GM06990 (cell line): ENCODE data around the gene HCK.

ENCODE experiments used
- DNase-seq: peaks from one replicate; pipeline ENCODE4 v3.0.0-alpha.2; 2011; ENCODE audit not compliant: insufficient read length; ENCODE audit errors: extremely low read depth
- H3K27me3 ChIP-seq: replicated peaks from 2 replicates; pipeline ENCODE4 v1.6.0; 2011; ENCODE audit warnings: low read length; ENCODE audit not compliant: control insufficient read depth, insufficient read depth
- H3K36me3 ChIP-seq: 2 replicates; pipeline ENCODE4 v1.5.1; 2011; ENCODE audit warnings: low read length; ENCODE audit not compliant: control insufficient read depth, insufficient read depth
- H3K4me3 ChIP-seq: replicated peaks from 2 replicates; pipeline ENCODE4 v1.5.1; 2011; ENCODE audit warnings: low read depth, mild to moderate bottlenecking, control low read depth, low read length
- TF ChIP-seq, protein P1 (sequence below): IDR thresholded peaks from 2 replicates; pipeline ENCODE4 v1.5.1; 2011; ENCODE audit warnings: low read length, control low read depth, mild to moderate bottlenecking, inconsistent platforms; ENCODE audit not compliant: insufficient read depth, poor library complexity, severe bottlenecking

Gene HCK

DNA sequence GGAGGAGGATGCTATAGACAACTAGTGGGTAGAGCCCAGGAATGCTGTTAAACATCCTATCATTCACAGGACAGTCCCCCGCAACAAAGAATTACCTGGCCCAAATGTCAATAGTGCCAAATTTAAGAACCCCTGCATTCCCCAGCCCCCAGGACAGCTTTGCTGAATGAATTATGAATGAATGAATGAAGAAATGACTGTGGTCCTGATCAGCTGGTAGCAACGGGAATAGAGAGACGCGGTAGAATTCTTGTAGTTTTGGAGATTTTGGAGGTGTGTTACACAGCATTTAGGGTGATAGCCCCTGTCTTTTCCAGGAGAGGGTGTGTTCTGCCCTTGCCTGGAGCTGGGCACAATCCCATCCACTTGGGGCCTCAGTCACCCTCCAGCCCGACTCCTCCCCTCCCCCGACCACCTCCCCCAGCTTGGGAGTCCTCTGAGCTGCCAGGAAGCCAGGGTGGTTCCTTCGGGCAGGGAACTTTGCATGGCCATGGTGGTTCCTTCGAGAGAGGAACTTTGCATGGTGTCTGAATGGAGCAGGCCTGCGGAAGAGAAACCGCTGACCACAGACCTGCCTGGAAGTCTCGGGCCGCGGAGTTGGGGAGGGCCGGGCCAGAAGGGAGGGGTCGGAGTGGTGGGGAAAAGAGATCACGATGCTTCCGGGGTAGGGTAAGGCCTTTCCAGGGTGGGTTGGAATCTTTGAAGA is 1.0 kb upstream of the HCK start:
- H3K27me3 ChIP-seq, result no peaks in the 10 kb centered on the region; the same call in 1 of the 2 replicates
- peaks cover 1% of the 10 kb centered on the region; the same call in 1 of the 2 replicates for H3K36me3 ChIP-seq
- no peak overlapping the region for H3K4me3 ChIP-seq
- DNase-seq, result peak; percentile 49
- TF ChIP-seq, protein P1, sequence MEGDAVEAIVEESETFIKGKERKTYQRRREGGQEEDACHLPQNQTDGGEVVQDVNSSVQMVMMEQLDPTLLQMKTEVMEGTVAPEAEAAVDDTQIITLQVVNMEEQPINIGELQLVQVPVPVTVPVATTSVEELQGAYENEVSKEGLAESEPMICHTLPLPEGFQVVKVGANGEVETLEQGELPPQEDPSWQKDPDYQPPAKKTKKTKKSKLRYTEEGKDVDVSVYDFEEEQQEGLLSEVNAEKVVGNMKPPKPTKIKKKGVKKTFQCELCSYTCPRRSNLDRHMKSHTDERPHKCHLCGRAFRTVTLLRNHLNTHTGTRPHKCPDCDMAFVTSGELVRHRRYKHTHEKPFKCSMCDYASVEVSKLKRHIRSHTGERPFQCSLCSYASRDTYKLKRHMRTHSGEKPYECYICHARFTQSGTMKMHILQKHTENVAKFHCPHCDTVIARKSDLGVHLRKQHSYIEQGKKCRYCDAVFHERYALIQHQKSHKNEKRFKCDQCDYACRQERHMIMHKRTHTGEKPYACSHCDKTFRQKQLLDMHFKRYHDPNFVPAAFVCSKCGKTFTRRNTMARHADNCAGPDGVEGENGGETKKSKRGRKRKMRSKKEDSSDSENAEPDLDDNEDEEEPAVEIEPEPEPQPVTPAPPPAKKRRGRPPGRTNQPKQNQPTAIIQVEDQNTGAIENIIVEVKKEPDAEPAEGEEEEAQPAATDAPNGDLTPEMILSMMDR, result no peak

DNA sequence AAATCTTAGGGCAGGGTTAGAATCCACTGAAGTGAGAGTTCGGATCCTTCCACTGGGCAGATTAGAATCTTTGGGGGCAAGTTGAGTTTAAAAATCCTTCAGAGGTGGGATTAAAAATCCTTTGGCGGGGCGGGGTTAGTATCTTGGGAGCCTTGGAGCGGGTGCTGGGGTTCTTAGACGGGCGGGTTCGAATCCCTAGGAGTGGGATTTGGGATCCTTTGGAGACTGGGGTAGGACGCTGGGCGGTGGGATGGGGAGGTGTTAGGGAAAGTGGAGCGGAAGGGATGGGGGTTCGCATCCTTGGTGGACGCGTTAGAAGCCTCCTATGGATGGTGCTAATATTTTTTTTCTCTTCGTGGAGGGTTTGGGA is 337 bp upstream of the HCK start:
- Histone ChIP-seq H3K27me3 (no peaks in the 10 kb centered on the region; the same call in 1 of the 2 replicates), H3K36me3 (peaks cover 1% of the 10 kb centered on the region; the same call in 1 of the 2 replicates), H3K4me3 (peak overlapping the region; percentile 71)
- no peak for DNase-seq
- TF ChIP-seq, protein P1, result no peak

DNA sequence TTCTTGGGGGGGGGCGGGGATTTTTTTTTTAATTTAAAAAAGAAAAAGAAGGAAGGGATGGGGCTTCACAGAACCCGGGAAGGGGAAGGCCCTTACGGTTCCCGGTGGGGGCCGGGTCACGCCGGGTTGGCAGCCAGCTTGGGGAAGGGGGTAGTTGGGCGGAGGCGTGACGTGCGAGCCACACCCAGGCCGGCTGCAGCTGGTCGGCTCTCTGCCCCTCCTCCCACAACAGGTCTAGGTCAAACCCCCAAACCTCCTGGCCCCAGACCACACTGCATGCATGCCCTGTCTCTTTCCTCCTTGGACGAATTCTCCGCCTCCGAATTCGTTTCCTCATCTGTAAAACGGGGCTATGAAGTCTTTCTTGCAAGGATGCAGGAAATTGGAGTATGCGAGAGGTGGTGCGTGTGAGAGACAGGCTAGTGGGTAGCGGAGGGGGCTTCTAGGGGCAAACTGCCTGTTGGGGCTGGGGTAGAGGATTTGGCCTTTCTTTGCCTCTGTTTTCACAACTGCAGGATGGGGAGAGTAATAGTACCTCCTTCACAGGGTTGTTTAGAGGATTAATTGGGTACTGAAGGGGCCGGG is 828 bp downstream of the HCK start:
- peak overlapping the region; percentile 71 for H3K4me3 ChIP-seq
- no peaks in the 10 kb centered on the region; the same call in 1 of the 2 replicates for H3K27me3 ChIP-seq
- peaks cover 1% of the 10 kb centered on the region; the same call in 1 of the 2 replicates for H3K36me3 ChIP-seq
- peak; percentile 71 for DNase-seq
- TF ChIP-seq, protein P1, result no peak

DNA sequence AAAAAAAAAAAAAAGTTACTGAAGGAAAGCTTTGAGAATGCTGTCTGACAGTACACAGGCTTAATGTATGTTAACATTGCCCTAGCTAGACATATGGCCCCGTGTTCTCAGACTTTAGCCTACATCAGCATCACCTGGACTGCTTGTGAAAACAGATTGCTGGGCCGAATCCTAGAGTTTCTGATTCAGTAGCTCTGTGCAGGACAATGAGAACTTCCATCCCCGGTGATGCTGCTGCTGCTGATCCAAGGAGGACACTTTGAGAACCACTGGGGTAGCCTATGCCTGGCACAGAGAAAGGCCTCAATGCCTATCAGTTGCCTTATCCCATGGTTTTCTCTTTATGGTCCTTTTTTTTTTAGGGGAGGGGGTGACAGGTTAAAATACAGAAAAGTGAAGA is 1.6 kb downstream of the HCK start:
- TF ChIP-seq, protein P1, result no peak
- Histone ChIP-seq H3K36me3 (peaks cover 1% of the 10 kb centered on the region; the same call in 1 of the 2 replicates), H3K27me3 (no peaks in the 10 kb centered on the region; the same call in 1 of the 2 replicates), H3K4me3 (no peak overlapping the region)
- no peak for DNase-seq

DNA sequence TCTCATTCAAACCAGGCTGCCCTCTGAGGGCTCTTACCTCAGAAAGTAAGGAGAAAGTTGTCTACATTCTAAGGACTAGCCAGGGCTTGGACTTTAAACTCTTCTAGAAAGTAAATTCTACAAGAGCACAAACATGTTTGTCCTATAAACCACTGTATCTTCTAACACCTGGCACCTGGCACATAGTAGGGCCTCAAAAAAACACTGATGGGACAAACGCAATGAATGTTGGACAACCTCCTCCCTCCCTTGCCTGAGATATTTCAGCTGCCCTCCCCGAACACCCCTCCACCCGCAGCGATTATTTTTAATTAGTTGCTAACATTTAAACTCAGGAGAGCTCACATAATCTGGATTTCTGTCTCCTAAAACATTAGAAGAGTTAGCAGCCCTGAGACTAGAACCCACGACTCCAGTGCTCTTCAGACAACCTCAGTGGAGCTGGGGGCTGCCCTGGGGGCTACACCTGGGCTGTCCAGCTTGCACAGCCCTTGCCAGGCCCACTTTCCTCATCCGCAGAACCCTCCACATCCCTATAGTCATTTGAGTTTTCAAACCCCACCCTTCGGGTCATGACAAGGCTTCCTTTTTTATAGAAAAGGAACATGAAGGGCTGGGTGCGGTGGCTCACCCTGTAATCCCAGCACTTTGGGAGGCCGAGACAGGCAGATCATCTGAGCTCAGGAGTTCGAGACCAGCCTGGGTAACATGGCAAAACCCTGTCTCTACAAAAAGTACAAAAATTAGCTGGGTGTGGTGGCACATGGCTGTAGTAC is 4.9 kb downstream of the HCK start:
- no peak overlapping the region for H3K4me3 ChIP-seq
- DNase-seq, result no peak
- peaks cover 1% of the 10 kb centered on the region; the same call in 1 of the 2 replicates for H3K36me3 ChIP-seq
- no peaks in the 10 kb centered on the region; the same call in 1 of the 2 replicates for H3K27me3 ChIP-seq
- TF ChIP-seq, protein P1, result no peak
